ENCODE results near the gene CHKA.

CHKA gene

DNA sequence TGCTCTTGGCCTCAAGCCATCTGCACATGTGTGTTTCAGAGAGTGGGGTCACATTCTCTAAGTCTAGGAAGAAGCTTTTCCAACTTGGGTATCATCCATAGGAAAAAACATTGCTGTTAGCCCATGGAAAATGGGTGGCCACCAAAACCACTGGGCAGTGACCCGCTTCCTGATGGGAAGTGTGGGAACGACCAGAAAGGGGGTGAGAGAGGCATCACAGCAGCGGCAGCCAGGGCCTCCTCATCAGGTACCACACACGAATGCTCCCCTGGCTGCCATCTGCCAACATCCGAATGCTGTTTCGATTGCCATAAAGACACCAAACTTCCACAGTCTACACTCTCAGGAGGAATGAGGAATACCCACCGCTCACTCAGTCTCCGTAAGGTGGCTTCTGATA lies 40.3 kb downstream of the CHKA start:
- DNase-seq (ENCODE audit: low spot score), result no peak
- TF ChIP-seq, protein P1, sequence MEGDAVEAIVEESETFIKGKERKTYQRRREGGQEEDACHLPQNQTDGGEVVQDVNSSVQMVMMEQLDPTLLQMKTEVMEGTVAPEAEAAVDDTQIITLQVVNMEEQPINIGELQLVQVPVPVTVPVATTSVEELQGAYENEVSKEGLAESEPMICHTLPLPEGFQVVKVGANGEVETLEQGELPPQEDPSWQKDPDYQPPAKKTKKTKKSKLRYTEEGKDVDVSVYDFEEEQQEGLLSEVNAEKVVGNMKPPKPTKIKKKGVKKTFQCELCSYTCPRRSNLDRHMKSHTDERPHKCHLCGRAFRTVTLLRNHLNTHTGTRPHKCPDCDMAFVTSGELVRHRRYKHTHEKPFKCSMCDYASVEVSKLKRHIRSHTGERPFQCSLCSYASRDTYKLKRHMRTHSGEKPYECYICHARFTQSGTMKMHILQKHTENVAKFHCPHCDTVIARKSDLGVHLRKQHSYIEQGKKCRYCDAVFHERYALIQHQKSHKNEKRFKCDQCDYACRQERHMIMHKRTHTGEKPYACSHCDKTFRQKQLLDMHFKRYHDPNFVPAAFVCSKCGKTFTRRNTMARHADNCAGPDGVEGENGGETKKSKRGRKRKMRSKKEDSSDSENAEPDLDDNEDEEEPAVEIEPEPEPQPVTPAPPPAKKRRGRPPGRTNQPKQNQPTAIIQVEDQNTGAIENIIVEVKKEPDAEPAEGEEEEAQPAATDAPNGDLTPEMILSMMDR (IDR thresholded peaks at IDR 0.05; ENCODE audit: borderline replicate concordance, control extremely low read depth, extremely low read depth, insufficient read depth, missing control alignments), result no peak
- in situ Hi-C loops (cut with MboI; ENCODE audit: low sequenced_read_pairs, unreplicated experiment), result no loop called here

DNA sequence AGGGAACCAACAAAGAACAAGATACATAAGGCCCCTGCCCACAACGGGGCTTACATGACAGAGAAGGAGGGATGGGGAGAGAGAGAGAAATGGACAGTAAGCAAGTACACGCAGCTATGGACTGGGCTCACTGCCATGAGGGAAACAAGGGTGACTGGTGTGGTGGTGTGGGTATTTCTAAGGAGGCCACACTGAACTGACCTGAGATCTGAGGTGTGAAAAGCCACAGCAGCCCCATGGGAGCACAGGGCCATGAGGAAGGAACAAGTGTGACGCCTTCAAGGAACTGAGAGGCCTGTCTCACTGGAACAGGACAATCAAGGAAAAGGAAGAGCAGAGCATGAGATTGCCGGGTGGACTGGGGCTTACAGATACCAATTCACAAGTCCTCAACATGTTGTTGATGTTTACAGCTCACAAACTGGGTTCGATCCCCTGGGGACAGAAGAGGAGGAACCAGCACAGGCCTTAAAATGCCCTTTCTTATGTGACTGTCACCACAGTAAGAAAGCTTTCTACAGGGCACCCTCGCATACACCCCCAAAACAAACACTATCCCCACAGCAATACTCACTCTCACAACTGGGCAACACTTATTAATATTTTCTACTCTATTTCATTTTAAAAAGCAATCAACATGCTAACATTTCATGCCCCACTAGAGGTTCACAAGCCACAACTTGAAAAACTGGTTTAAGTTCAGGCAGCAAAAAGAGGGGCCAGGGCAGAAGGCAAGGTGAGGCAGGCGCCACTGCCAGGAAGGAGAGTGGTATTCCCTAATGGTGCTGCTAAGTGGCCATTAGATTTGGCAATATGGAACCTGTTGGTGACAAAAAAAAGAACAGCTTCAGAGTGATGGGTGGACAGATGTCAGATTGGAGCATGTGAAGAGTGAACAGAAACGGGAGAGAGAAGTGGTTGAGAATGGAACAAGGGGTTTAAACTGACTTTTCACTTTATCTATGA lies 43.3 kb downstream of the CHKA start:
- peak; percentile 37 for DNase-seq (ENCODE audit: low spot score)
- in situ Hi-C loops (cut with MboI; ENCODE audit: low sequenced_read_pairs, unreplicated experiment), result no loop called here
- TF ChIP-seq, protein P1 (IDR thresholded peaks at IDR 0.05; ENCODE audit: borderline replicate concordance, control extremely low read depth, extremely low read depth, insufficient read depth, missing control alignments), result no peak

DNA sequence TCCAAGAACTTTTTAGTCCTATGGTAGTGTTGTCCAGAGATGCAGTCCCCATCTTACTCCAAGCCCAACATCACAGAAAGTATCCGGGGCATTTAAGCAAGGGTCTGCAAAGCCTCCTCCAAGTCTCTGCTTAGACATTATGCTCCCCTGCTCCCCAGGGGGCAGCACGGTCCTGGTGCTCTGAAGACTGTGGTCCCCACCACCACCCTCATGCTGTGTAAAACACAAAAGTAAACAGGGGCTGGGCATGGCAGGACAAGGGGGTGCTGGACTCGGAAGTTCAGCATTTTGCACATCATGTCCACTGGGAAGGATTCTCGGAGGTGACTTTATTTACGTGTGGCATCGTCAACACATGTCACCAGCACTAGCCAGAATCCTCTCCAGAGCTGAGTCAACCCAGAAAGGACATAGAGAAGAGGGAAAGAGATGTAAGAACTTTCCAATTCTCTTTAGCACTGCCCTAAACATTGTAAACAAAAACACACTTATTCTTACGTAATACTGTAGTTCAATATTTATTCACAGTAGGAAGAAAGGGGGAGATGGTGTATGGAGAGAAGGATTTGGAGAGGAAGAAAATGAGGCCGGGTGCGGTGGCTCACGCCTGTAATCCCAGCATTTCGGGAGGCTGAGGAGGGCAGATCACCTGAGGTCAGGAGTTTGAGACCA lies 44.7 kb downstream of the CHKA start:
- DNase-seq (ENCODE audit: low spot score), result no peak
- TF ChIP-seq, protein P1 (IDR thresholded peaks at IDR 0.05; ENCODE audit: borderline replicate concordance, control extremely low read depth, extremely low read depth, insufficient read depth, missing control alignments), result no peak
- in situ Hi-C loops (cut with MboI; ENCODE audit: low sequenced_read_pairs, unreplicated experiment), result no loop called here

DNA sequence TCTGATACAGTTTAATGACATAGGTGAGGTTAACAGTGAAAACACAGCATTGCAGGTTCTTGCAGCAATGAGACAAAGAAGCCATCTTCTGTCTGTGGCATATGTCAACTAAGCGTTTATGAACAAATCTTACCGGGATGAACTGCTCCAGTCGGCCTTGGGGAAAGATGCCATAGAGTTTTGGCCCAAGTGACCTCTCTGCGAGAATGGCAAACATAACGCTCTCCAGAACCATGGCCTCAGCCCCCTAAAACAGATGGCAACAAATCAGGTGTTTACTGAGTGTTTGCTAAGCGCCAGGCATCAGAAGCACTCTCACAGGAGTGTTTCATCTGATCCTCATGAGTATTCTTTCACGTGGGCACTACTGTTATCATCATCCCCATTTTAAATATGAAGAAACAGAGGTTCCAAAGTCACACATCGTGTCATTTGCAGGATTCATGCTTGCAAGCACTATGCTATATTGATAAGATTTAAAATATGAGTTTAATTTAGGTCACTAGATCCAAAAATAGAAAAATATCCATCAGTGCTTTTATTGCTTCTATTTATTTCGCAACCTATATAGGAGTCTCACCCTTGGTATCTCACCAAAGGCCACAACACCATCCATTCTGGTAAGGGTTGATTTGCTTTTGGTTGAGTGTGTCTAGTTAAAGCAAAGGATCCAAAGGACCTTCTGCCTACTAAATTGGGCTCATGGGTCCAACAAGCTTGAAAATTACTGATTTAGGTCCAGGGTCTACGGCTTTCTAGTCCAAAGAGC lies 46.4 kb downstream of the CHKA start:
- in situ Hi-C loops (cut with MboI; ENCODE audit: low sequenced_read_pairs, unreplicated experiment), result no loop called here
- DNase-seq (ENCODE audit: low spot score), result no peak
- TF ChIP-seq, protein P1 (IDR thresholded peaks at IDR 0.05; ENCODE audit: borderline replicate concordance, control extremely low read depth, extremely low read depth, insufficient read depth, missing control alignments), result no peak

DNA sequence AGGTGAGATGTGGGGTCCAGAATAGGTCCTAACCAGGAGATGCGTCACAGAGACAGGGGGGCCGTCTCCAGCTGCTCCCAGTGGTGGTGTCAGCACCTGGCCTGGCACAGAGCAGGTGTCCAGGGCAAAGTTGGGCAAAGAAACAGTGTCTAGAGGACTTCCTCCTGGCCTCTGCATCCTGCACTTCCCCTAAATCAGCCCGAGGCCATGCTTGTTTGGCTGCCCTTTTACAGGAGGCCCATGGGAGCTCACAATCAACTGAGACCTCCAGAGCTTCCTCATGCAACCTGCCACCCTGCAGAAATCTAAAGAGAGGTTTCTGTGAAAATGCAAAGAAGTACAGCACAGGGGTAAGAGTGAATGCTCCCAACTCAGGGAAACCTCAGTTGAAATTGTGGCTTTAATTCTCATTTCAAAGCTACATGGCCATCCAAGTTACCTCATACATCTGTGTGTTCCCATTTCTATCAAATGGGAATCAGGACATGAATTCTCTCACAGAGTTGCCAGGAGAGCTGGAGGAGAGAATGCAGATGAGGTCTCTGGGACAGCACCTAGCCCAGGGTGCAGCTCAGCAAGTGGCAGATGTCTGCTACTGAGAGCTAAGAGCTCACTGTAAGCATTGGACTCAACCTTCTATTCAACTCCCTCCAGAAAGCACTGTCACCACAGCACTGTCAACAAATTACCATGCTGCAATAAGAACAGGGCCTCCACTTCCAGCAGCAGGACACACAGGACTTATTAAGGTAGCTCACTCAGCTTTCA lies 49.7 kb downstream of the CHKA start:
- TF ChIP-seq, protein P1 (IDR thresholded peaks at IDR 0.05; ENCODE audit: borderline replicate concordance, control extremely low read depth, extremely low read depth, insufficient read depth, missing control alignments), result no peak
- in situ Hi-C loops (cut with MboI; ENCODE audit: low sequenced_read_pairs, unreplicated experiment), result no loop called here
- DNase-seq (ENCODE audit: low spot score), result no peak
